MCF 10A (cell line): Measurements from ENCODE around the gene MGMT. TPM values are rescaled to one million over a fixed set of nuclear protein-coding genes. Genes with fewer than 3 reads are reported as not detected.

Source experiments
- BruUV-seq: library from RNA; stranded (reverse); fragments of 400-500 nt; replicated peaks from 2 replicates; lab custom pipeline; 2021; lab: Mats Ljungman, UMichigan
- CTCF ChIA-PET: fragments of 300-600 bp; sonication (Branson Sonifier 250); formaldehyde crosslinking; extraction: SDS; loops from one replicate; lab custom pipeline; 2021; ENCODE audit warnings: antibody characterized with exemption, inconsistent platforms; lab: Yijun Ruan, JAX
- POLR2A ChIA-PET: fragments of 300-600, 350-650 bp; sonication (Branson Sonifier 250); formaldehyde crosslinking; extraction: SDS; loops from one replicate; lab custom pipeline; 2020; ENCODE audit warnings: antibody characterized with exemption, inconsistent platforms; lab: Yijun Ruan, JAX
- DNase-seq: peaks from one replicate; pipeline ENCODE4 v3.0.0-alpha.2; 2018; ENCODE audit not compliant: unreplicated experiment
- H3K27ac Mint-ChIP-seq: one replicate; pipeline ENCODE4 v1.8.0; 2022; ENCODE audit warnings: mild to moderate bottlenecking, low read depth, mixed read lengths; ENCODE audit not compliant: unreplicated experiment
- H3K27me3 Mint-ChIP-seq: one replicate; pipeline ENCODE4 v1.8.0; 2022; ENCODE audit warnings: mixed read lengths; ENCODE audit not compliant: insufficient read depth, unreplicated experiment
- H3K36me3 Mint-ChIP-seq: one replicate; pipeline ENCODE4 v1.8.0; 2022; ENCODE audit warnings: mild to moderate bottlenecking, moderate library complexity, mixed read lengths; ENCODE audit not compliant: insufficient read depth, unreplicated experiment
- H3K4me1 Mint-ChIP-seq: one replicate; pipeline ENCODE4 v1.8.0; 2022; ENCODE audit warnings: mixed read lengths; ENCODE audit not compliant: insufficient read depth, unreplicated experiment
- H3K4me3 Mint-ChIP-seq: one replicate; pipeline ENCODE4 v1.8.0; 2022; ENCODE audit warnings: mild to moderate bottlenecking, moderate library complexity, mixed read lengths; ENCODE audit not compliant: unreplicated experiment
- H3K9me3 Mint-ChIP-seq: one replicate; pipeline ENCODE4 v1.8.0; 2022; ENCODE audit warnings: mixed read lengths; ENCODE audit not compliant: unreplicated experiment
- CTCF ChIP-seq: fragments of 200-600 bp; IDR thresholded peaks from one replicate; pipeline ENCODE4 v1.8.0; 2022; ENCODE audit warnings: antibody characterized with exemption, mild to moderate bottlenecking; ENCODE audit not compliant: unreplicated experiment
- intact Hi-C: fragments of 100-400 bp; cut with micrococcal nuclease; formaldehyde crosslinking; loops from 2 replicates; pipeline ENCODE4 v1.14.1; 2022
- total RNA-seq: library from RNA; stranded (reverse); gene quantifications from 2 replicates; pipeline ENCODE4 v1.2.3, GENCODE V29; 2022

MGMT gene
- total RNA-seq, 1 experiment from 2014 or later, result 18.0 TPM

DNA sequence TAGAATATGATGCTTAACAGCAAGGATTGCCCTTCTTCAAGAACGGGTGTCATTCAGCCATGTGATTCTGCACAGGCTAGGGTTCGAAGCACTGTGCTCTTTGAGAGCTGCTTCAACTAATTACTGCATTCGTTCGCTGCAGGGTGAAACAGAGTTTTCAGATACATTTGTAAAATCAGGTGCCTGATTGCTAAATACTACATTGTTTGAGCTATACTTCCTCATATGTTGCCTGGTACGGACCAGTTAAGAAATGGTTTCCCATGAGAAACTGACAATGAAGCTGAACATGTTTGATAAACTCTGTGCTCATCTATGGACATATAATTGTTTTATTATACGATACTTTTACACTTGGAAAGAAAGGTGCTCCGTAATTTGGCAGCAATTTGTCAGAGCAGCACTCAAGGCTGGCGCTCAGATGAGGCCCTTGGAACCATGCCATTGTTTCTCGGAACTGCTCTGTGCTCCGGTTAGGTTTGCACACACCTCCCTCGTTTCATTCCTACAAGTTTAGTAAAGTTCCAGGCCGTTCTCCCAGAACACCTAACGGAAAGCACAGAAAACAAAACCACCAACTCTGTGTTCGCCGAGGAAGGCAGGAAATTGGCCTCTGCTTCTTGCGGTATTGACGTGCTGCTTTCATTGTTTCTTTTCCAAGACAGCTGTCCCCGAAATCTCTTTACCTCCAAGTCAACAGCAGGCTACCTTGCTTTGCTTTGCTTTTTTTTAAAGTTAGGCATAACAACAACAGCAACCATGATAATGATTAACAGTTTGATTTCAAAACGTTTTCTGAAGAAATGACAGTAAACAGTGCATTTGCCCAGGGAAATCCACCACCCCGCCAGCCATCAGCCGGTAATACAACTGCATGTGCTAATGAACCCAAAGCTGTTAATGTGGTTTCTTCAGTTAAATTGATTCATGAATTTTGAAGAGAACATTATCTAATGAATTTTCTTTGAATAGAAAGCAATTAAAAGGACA, 290.2 kb downstream of the MGMT start:
- intact Hi-C loops, result no loop called here
- POLR2A ChIA-PET, result no interaction called here
- CTCF ChIA-PET, result interaction anchor here (0.7 kb wide), 1 partner anchor 161 kb away, joined by 3 read pairs; no protein-coding TSS in a partner anchor
- peaks cover 17% of the 10 kb centered on the region for H3K9me3 Mint-ChIP-seq
- no peak overlapping the region for H3K4me3 Mint-ChIP-seq
- no peak for DNase-seq
- H3K27me3 Mint-ChIP-seq, result no peaks in the 10 kb centered on the region
- H3K4me1 Mint-ChIP-seq, result no peaks in the 10 kb centered on the region
- no peak overlapping the region for H3K27ac Mint-ChIP-seq
- BruUV-seq, result no TSS peak
- peaks cover 7% of the 10 kb centered on the region for H3K36me3 Mint-ChIP-seq
- TF ChIP-seq CTCF, result no peak

DNA sequence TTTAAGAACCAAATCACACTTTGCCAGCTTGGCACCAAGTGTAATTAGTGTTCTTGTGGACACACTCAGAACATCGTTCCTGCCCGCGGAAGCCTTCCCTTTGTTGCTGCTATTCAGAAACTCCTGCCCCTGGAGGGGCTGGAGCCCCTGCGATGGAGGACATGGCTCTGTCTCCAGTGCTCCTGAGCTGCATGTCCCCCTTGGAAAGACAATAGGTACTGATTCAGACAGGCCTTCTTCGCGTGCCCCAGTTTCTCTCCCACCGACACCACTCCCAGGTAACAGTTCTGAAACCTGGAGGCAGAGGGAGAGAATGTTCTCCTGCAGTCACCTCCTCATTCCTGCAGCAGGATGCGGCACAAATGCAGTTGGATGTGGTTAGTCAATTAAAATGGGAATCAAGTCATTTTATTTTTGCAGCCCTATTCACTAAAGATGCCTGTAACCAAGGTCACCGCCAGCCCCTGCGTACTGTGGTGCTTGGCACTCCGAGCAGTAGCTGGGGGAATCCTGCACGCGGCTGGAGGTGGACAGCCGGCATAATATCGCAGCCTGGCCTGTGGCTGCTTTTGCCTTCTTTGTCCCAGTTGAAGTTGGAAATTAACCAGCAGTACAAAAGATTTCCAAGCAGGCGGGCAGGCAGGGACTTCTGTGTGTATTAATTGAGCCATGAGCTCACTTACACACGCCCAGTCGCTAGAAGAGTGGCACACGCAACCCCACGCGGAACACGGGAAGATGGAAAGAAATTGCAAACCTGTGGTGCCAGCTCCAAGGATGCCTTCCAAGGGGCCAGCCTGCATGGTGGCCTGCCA, 291.4 kb downstream of the MGMT start:
- ChIA-PET CTCF (no interaction called here), POLR2A (no interaction called here)
- H3K27ac Mint-ChIP-seq, result no peak overlapping the region
- no peak for TF ChIP-seq CTCF
- peaks cover 7% of the 10 kb centered on the region for H3K36me3 Mint-ChIP-seq
- H3K4me3 Mint-ChIP-seq, result no peak overlapping the region
- no peaks in the 10 kb centered on the region for H3K4me1 Mint-ChIP-seq
- DNase-seq, result no peak
- BruUV-seq, result no TSS peak
- intact Hi-C loops, result no loop called here
- no peaks in the 10 kb centered on the region for H3K27me3 Mint-ChIP-seq
- peaks cover 5% of the 10 kb centered on the region for H3K9me3 Mint-ChIP-seq

- Mint-ChIP-seq H3K27ac (no peak overlapping the region), H3K4me3 (no peak overlapping the region), H3K4me1 (no peaks in the 10 kb centered on the region), H3K36me3 (peaks cover 7% of the 10 kb centered on the region), H3K9me3 (no peaks in the 10 kb centered on the region), H3K27me3 (no peaks in the 10 kb centered on the region)
- ChIA-PET POLR2A (no interaction called here), CTCF (no interaction called here)
- TF ChIP-seq CTCF, result no peak
- intact Hi-C loops, result no loop called here
- BruUV-seq, result no TSS peak
- no peak for DNase-seq
Measured at GRCh38 chr10:129759214-129760002, 292.4 kb downstream of the MGMT start.
